IgD-negative memory B cell (primary cell): ENCODE results near the gene HMCN2. TPM values are rescaled to one million over a fixed set of nuclear protein-coding genes. Genes with fewer than 3 reads are reported as not detected.
A peak's percentile ranks its signal among the peaks of the same experiment; 100 is the strongest.
"Not testable (repeated sequence)": the region's sequence is repeated elsewhere in the genome, so short reads cannot be mapped to it uniquely, and the experiment has no call there.

Source experiments
- H3K27ac Mint-ChIP-seq, 3 donors: one replicate each; pipeline ENCODE4 v1.8.0; 2020 to 2022; ENCODE audit warnings: mild to moderate bottlenecking in 3 of 3, mixed read lengths in 3 of 3, moderate library complexity in 1 of 3
- H3K27me3 Mint-ChIP-seq: one replicate; pipeline ENCODE4 v1.8.0; 2021; ENCODE audit warnings: mixed read lengths
- H3K36me3 Mint-ChIP-seq: one replicate; pipeline ENCODE4 v1.8.0; 2020; ENCODE audit warnings: mild to moderate bottlenecking, mixed read lengths
- H3K4me1 Mint-ChIP-seq, 3 donors: one replicate each; pipeline ENCODE4 v1.8.0; 2020 to 2022; ENCODE audit warnings: mixed read lengths in 3 of 3, mild to moderate bottlenecking in 1 of 3
- H3K4me3 Mint-ChIP-seq, 4 donors: one replicate each; pipeline ENCODE4 v1.8.0; 2020 to 2022; ENCODE audit warnings: mild to moderate bottlenecking in 4 of 4, mixed read lengths in 4 of 4, moderate library complexity in 3 of 4
- H3K9me3 Mint-ChIP-seq, 3 donors: one replicate each; pipeline ENCODE4 v1.8.0; 2020 to 2021; ENCODE audit warnings: mixed read lengths in 3 of 3, mild to moderate bottlenecking in 1 of 3
- polyA plus RNA-seq: library from polyadenylated mRNA; unstranded; fragments of 300-500 nt; fragmentation: Illumina TruSeq; gene quantifications from one replicate; pipeline ENCODE4 v1.2.3, GENCODE V29; 2021

HMCN2 gene
- polyA plus RNA-seq, 1 donor from 2014 or later: not detected

- Mint-ChIP-seq H3K9me3 (no peaks in the 10 kb centered on the region), H3K27me3 (peaks cover 70% of the 10 kb centered on the region), H3K27ac (peak overlapping the region in 1 of 3 donors; percentile 11), H3K36me3 (no peaks in the 10 kb centered on the region), H3K4me1 (peaks cover 0 to 11% (median 3%) of the 10 kb centered on the region in 3 donors), H3K4me3 (peak overlapping the region in 1 of 4 donors; percentile 47)
These were observed 878 bp upstream of the HMCN2 start for GRCh38 chr9:130264414-130265350.

GRCh38 chr9:130266236-130267098 is 907 bp downstream of the HMCN2 start:
- no peaks in the 10 kb centered on the region for H3K9me3 Mint-ChIP-seq

GRCh38 chr9:130267930-130268329 is 2.4 kb downstream of the HMCN2 start:
- Mint-ChIP-seq H3K4me3 (peak overlapping the region in 1 of 4 donors; percentile 50), H3K9me3 (no peaks in the 10 kb centered on the region), H3K36me3 (no peaks in the 10 kb centered on the region), H3K4me1 (peaks cover 0 to 11% (median 3%) of the 10 kb centered on the region in 3 donors), H3K27ac (no peak overlapping the region), H3K27me3 (peaks cover 59% of the 10 kb centered on the region)

More at GRCh38 chr9:130266236-130267098, 907 bp downstream of the HMCN2 start:
- Mint-ChIP-seq H3K36me3 (no peaks in the 10 kb centered on the region), H3K4me1 (peaks cover 0 to 11% (median 3%) of the 10 kb centered on the region in 3 donors), H3K27me3 (peaks cover 67% of the 10 kb centered on the region), H3K27ac (no peak overlapping the region), H3K4me3 (peak overlapping the region in 2 of 4 donors; percentile 28 to 63)

- H3K27ac Mint-ChIP-seq: no peak overlapping the region
- peaks cover 52% of the 10 kb centered on the region for H3K27me3 Mint-ChIP-seq
- no peak overlapping the region for H3K4me3 Mint-ChIP-seq
- H3K9me3 Mint-ChIP-seq: no peaks in the 10 kb centered on the region
- H3K36me3 Mint-ChIP-seq: no peaks in the 10 kb centered on the region
- peaks cover 0 to 11% (median 3%) of the 10 kb centered on the region in 3 donors for H3K4me1 Mint-ChIP-seq
These were observed 3.1 kb downstream of the HMCN2 start for GRCh38 chr9:130268521-130269211.

GRCh38 chr9:130271473-130271872 is 5.9 kb downstream of the HMCN2 start:
- Mint-ChIP-seq H3K4me1 (peaks cover 0 to 9% (median 2%) of the 10 kb centered on the region in 3 donors), H3K4me3 (no peak overlapping the region), H3K27me3 (peaks cover 37% of the 10 kb centered on the region), H3K36me3 (no peaks in the 10 kb centered on the region), H3K27ac (no peak overlapping the region), H3K9me3 (no peaks in the 10 kb centered on the region)

DNA sequence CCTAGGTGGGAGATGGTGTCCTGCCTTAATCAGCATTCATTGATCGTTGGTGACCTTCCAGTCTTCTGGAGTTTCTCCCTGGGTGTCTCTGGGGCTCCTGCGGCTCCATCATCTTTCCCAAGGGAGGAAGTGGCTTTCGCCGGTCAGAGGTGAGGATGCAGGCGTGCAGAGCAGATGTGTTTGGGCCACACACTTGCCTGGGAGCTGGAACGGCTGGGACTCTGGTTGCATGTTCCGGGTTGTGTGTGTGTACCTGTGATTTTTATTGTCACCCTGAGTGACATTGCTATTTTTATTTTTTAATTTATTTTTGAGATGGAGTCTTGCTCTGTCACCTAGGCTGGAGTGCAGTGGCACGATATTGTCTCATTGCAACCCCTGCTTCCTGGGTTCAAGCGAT is 9.6 kb downstream of the HMCN2 start:
- H3K27ac Mint-ChIP-seq: no peak overlapping the region
- H3K27me3 Mint-ChIP-seq: peaks cover 10% of the 10 kb centered on the region
- no peaks in the 10 kb centered on the region for H3K36me3 Mint-ChIP-seq
- H3K4me1 Mint-ChIP-seq: no peaks in the 10 kb centered on the region
- no peak overlapping the region for H3K4me3 Mint-ChIP-seq
- no peaks in the 10 kb centered on the region for H3K9me3 Mint-ChIP-seq

DNA sequence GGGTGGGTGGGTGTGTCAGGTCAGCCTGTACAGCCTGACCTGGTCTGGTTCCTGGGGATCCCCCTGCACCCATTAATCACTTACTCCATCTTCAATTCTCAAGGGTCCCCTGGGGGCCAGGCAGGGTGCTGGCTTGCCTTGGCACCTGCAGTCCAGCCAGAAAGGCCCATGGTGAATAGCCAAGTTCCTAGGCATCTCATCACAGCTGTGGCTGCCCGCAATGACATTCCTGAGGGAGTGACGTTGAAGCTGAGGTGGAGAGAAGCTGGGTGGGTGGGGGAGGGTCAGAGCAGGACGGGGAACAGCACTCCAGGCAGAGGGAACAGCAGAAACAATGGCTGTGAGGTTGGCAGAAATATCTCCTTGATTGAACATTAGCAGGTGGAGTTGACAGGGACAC is 10.6 kb downstream of the HMCN2 start:
- H3K36me3 Mint-ChIP-seq: no peaks in the 10 kb centered on the region
- H3K27me3 Mint-ChIP-seq: peaks cover 5% of the 10 kb centered on the region
- H3K4me1 Mint-ChIP-seq: no peaks in the 10 kb centered on the region
- no peak overlapping the region for H3K27ac Mint-ChIP-seq
- H3K9me3 Mint-ChIP-seq: no peaks in the 10 kb centered on the region
- no peak overlapping the region for H3K4me3 Mint-ChIP-seq

- no peaks in the 10 kb centered on the region for H3K36me3 Mint-ChIP-seq
- H3K27ac Mint-ChIP-seq: no peak overlapping the region
- no peaks in the 10 kb centered on the region for H3K9me3 Mint-ChIP-seq
- H3K27me3 Mint-ChIP-seq: peaks cover 4% of the 10 kb centered on the region
- H3K4me1 Mint-ChIP-seq: no peaks in the 10 kb centered on the region
- no peak overlapping the region for H3K4me3 Mint-ChIP-seq
These were observed 11.4 kb downstream of the HMCN2 start for GRCh38 chr9:130276955-130277354.

DNA sequence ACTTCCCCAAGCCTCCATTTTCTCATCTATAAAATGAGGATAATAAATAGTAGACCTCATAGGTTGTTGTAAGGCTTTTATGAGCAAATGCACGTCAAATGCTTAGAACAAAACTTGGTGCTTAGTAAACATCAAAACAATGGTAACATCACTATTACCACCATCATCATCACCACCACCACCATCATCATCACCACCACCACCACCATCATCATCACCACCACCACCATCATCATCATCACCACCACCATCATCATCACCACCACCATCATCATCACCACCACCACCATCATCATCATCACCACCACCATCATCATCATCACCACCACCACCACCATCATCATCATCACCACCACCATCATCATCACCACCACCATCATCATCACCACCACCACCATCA is 12.0 kb downstream of the HMCN2 start:
- not testable (repeated sequence) for H3K4me3 Mint-ChIP-seq, H3K36me3 Mint-ChIP-seq, H3K9me3 Mint-ChIP-seq, H3K4me1 Mint-ChIP-seq, H3K27me3 Mint-ChIP-seq, H3K27ac Mint-ChIP-seq

GRCh38 chr9:130283539-130284248 is 18.1 kb downstream of the HMCN2 start:
- H3K9me3 Mint-ChIP-seq: no peaks in the 10 kb centered on the region
- peaks cover 18% of the 10 kb centered on the region for H3K27me3 Mint-ChIP-seq
- no peaks in the 10 kb centered on the region for H3K4me1 Mint-ChIP-seq
- no peak overlapping the region for H3K4me3 Mint-ChIP-seq
- H3K36me3 Mint-ChIP-seq: peaks cover 2% of the 10 kb centered on the region
- H3K27ac Mint-ChIP-seq: no peak overlapping the region

GRCh38 chr9:130284249-130284625 is 18.7 kb downstream of the HMCN2 start:
- H3K27me3 Mint-ChIP-seq: peaks cover 18% of the 10 kb centered on the region
- no peak overlapping the region for H3K27ac Mint-ChIP-seq
- no peaks in the 10 kb centered on the region for H3K4me1 Mint-ChIP-seq
- H3K9me3 Mint-ChIP-seq: no peaks in the 10 kb centered on the region
- H3K36me3 Mint-ChIP-seq: peaks cover 2% of the 10 kb centered on the region
- H3K4me3 Mint-ChIP-seq: no peak overlapping the region

- Mint-ChIP-seq H3K27ac (no peak overlapping the region), H3K36me3 (peaks cover 2% of the 10 kb centered on the region), H3K27me3 (peaks cover 18% of the 10 kb centered on the region), H3K4me1 (no peaks in the 10 kb centered on the region), H3K4me3 (no peak overlapping the region), H3K9me3 (no peaks in the 10 kb centered on the region)
These were observed 19.1 kb downstream of the HMCN2 start for GRCh38 chr9:130284690-130285089.

- Mint-ChIP-seq H3K36me3 (peaks cover 2% of the 10 kb centered on the region), H3K4me1 (no peaks in the 10 kb centered on the region), H3K27me3 (peaks cover 17% of the 10 kb centered on the region), H3K27ac (no peak overlapping the region), H3K9me3 (no peaks in the 10 kb centered on the region), H3K4me3 (no peak overlapping the region)
These were observed 19.7 kb downstream of the HMCN2 start for GRCh38 chr9:130285271-130285670.

GRCh38 chr9:130286072-130286770 is 20.7 kb downstream of the HMCN2 start:
- Mint-ChIP-seq H3K36me3 (peaks cover 2% of the 10 kb centered on the region), H3K27ac (no peak overlapping the region), H3K4me3 (no peak overlapping the region), H3K9me3 (no peaks in the 10 kb centered on the region), H3K4me1 (no peaks in the 10 kb centered on the region), H3K27me3 (peaks cover 22% of the 10 kb centered on the region)
